ENCODE data around the gene SMPD4. TPM values are rescaled to one million over a fixed set of nuclear protein-coding genes. Genes with fewer than 3 reads are reported as not detected.
A peak's percentile ranks its signal among the peaks of the same experiment; 100 is the strongest.
"Not testable (repeated sequence)": the region's sequence is repeated elsewhere in the genome, so short reads cannot be mapped to it uniquely, and the experiment has no call there.

The SMPD4 gene
- polyA plus RNA-seq, 1 donor = 72.8 TPM

DNA sequence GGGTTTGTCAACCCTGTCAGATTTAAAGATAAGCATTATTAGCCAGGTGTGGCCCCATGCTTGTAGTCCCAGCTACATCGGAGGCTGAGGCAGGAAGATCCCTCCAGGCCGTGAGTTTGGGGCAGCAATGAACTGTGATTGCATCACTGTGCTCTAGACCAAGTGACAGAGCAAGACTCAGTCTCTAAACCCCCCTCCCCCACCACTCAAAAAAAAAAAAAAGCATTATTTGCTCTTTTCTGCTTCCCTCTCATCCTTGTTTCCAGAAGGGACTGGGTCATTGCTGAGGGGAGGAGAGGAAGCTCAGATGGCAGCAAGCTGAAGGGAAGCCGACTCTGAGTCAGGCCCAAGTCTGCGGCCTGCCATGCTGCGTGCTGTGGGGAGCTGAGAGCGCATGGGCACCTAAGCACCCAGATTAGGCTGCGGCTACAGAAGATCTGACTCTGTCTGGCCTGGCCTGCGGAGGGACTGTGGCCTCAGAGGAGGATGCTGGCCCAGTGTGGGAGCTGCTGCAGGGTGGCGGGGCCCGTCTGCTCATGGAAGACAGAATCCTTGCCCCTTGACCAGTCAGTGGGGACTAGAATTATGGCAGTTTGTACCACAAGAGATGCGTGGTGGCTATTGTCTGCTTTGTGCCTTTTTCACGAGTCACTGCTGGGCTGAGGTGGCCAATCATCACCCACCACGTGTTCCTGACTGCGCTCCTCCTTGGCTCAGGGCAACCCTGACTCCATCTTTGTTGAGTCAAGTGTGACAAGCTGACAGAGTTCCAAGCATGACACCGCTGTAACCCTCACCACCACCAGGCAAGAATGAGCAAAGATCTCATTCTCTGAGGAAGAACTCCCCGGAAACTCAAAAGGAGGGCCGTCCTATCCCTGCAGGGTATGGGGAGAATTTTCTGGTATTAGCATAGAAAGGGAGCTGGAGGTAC, 6.7 kb upstream of the SMPD4 start:
- not testable (repeated sequence) for DNase-seq

DNA sequence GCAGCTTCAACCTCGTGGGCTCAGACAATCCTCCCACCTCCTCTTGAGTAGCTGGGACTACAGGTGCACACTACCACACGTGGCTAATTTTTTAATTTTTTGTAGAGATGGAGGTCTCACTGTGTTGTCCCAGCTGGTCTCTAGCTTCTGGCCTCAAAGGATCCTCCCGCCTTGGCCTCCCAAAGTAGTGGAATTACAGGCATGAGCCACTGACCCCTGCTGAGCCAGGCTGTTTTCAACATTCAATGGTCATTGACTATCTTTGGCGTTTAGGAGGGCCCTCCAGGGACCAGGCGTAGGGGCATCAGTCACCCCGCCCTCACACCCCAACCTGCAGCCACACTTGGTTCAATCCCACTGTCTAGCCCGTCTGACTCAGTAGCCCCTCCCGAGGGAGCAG, 5.9 kb upstream of the SMPD4 start:
- no peak for DNase-seq

DNA sequence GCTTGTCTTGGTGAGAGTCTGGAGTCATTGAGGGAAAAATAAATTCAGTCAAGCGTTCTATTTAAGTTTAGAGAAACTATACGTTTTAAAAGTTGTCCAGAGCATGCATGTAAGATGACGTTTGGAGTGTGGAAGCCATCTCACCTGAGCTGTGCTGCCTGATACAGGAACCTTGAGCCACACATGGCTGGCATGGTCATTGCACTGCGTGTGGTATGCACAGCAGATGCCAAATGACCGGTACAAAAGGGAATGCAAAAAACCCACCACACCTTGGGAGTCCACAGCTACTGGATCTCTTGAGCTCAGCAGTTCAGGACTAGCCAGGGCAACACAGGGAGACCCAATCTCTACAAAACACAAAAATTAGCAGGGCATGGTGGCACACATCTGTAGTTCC, 5.0 kb upstream of the SMPD4 start:
- DNase-seq = no peak

- no peak for DNase-seq
These were observed 4.5 kb upstream of the SMPD4 start for GRCh38 chr2:130185896-130186295.

DNA sequence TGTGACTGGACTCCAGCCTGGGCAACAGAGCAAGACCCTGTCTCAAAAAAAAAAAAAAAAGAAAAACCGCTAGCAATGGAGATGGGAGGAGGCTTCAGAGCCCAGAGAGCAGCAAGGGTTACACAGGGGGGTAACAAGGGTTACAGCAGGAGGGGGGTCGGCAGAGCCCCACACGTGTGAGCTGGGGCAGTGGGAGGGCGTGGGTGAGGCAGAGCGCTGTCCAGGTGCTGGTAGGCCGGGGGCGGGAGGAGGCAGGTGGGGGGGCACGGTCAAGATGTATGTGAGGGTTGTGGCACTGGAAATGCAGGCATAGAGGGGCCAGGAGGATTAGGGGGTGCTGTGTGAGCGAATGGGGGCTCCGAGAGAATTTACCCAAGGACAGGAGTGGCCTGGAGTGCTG, 4.0 kb upstream of the SMPD4 start:
- DNase-seq = no peak

DNA sequence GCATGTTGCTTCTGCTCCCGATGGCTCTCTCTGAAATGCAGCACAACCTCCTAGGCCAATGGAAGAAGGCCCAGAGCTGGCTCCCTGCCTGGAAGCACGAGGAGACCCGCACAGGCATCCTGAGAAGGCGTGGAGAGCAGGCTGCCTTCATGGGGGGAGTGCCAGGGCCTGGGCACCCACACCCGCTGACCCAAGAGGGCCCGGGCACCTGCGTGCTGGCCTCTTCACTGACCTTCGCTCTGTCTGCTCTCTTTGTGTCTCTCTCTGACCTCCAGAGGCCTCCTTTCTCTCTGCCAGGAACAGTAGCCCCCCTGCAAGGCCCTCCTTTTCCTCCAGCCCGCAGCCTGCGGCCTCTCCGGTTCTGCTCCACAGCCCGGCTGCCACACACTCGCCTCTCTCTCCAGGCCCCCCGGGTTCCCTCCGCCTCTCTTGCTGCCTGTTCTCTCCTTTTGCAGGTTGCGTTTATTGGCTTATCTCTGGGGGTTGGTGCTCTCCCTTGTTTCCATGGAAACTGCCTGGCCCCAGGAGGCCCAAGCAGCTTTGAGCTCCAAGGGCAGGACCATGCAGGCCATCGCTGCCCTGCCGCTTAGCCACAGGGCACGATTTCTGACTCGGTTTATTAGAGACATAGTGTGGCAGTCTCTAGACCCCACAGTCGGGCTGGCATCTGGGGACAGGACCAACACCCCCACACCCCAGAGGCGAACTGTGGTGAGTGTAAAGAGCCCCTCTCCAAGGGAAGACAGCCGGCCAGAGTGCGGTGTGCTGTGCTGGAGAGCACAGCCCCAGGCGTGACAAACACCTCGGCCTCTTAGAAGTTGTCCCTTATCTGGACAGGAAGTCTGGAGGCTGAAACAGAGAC, 2.3 kb upstream of the SMPD4 start:
- DNase-seq = no peak

- not testable (repeated sequence) for DNase-seq
These were observed 1.6 kb upstream of the SMPD4 start for GRCh38 chr2:130182826-130183511.

DNA sequence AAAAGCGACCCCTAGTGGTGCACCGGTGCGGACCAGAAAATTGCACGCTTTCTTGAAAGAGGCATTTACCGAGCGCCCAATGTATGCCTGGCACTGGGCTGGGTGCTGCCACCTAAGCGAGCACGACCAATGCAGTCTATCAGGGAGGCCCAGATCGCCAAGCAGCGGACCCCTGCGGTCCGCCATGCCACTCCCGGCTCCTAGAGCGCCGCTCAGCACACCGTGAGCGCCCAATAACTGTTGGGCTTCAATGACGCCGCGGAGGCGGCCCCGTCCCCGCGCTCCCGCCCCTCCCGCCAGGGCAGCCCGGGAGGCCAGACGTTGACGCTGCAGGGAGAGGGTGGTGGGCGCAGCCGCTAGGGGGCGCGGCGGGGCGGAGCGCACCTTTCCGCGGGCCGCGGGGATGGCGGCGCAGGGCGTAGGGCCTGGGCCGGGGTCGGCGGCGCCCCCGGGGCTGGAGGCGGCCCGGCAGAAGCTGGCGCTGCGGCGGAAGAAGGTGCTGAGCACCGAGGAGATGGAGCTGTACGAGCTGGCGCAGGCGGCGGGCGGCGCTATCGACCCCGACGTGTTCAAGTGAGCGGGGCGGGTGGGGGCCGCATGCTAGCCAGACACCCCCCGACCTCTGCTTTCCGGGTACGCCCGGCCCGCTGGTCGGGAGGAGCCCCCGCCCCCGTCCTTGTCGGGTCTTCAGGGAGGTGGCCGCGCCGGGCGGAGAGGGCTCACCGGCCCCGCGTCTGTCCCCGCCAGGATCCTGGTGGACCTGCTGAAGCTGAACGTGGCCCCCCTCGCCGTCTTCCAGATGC, 679 bp upstream of the SMPD4 start, which contains the start of gene MZT2B:
TSS of gene MZT2B (plus strand) at position 383 of the 803 bp plus-strand sequence. CDS start at position 404, 21 bp downstream.
- DNase-seq = peak; percentile 85

DNA sequence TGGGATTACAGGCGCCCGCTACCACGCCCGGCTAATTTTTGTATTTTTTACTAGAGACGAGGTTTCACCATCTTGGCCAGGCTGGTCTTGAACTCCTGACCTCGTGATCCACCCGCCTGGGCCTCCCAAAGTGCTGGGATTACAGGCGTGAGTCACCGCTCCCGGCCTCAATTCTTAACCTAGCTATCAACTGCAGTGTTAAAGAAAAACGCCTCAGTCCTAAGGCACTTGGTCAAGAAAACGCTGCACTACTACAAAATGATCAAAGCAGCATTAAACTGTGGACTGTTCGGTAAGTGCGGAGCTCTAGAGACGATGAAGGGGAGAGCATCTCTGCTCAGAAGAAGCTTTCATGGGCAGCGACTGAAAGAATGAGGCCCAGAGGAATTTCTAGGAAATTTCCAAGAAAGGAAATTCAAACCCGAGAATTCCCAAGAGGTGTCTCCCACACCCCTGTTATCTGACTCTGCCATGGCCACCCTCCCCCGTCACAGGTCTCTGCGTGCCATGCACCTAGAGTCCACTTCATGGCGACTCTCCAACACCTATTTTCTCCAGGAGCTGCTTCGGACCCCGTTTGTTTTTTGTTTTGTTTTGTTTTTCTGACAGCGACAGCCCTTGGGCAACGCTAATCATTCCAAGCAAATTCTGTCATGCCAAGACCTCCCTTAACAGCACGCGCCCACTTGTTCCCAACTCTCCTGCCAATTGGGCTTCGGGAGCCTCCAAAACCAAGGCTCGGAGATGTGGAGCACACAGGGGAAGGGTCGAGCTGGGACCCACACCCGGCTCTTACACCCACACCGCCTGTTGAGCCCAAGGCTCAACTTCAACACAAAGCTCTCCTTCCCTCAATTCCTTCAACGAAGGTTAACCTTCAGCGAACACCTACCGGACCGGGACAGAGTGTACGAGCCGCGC, 738 bp downstream of the SMPD4 start:
- DNase-seq = not testable (repeated sequence)

DNA sequence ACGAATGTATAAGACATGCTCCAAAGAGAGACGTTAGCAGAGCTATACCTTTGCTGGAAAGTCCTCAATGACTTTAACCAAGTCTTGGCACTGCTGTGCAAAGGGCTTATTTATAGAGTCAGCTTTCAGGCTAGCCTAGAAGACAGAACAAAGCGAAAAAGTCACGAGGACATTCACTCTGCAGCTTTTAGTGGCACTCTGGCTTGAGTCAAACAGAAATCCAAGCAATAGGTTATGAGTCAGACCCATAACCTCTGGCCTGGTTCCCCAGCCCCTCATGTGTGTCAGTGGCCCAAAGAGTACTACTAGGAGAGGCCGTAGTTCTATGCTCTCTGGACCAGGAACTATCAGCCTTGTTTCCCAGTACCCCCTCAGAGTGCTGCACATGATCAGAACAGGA, 6.5 kb downstream of the SMPD4 start:
- not testable (repeated sequence) for DNase-seq

DNA sequence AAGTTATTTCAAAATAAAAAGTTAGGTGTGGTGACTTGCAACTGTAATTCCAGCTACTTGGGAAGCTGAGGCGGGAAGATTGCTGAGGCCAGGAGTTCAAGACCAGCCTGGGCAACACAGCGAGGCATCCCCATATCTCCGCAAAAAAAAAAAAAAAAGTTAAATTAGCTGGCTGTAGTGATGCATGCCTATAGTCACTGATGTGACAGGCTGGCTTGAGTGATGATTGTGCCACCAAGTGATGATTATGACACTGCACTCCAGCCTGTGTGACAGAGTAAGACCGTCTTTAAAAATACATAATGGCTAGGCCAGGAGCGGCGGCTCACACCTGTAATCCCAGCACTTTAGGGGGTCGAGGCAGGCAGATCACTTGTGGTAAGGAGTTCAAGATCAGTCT, 11.5 kb downstream of the SMPD4 start:
- no peak for DNase-seq

- DNase-seq = not testable (repeated sequence)
These were observed 12.2 kb downstream of the SMPD4 start for GRCh38 chr2:130169163-130169562.

- not testable (repeated sequence) for DNase-seq
These were observed 14.8 kb downstream of the SMPD4 start for GRCh38 chr2:130166611-130167010.

- no peak for DNase-seq
These were observed 15.9 kb downstream of the SMPD4 start for GRCh38 chr2:130165293-130166016.

DNA sequence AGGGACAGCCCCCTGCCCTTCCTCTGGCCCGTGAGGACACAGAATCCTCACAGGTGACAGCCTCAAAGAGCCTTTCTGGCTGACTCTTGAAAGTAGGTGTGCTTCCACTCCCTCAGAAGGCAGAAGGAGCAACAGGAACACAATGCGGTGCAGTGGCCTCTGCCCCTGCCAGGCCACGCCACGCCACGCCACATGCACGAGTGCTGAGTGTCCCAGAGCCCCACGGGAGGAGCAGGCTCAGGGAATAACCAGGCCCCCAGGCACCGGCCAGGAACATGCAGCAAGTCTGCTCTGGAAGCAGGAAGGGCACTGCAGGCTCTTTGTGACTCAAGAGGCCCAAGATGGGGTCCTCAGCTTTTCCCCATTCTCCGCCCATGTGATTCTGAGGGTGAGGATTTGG, 18.4 kb downstream of the SMPD4 start:
- no peak for DNase-seq

DNA sequence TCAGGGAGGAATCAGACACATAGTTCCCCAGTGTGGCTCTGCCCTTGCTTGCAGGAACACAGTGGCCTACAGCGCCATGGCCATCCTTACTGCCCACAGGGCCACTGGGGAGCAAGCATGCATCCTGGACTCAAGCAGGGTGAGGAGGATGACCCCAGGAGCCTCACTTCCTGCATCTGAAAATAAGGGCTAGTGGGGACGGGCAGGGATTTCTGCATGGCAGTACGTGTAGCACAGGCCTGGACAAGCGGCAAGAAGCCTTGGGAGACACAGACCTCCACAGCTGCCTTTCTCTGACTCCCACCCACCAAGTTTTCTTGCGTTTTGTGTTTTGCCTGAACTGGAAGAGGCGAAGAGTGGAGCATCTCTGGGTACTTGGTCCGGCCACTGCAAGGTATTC, 18.9 kb downstream of the SMPD4 start:
- DNase-seq = not testable (repeated sequence)

GRCh38 chr2:130160838-130161705, 20.3 kb downstream of the SMPD4 start:
- not testable (repeated sequence) for DNase-seq

GRCh38 chr2:130160131-130160530, 21.3 kb downstream of the SMPD4 start:
- no peak for DNase-seq

Data from left kidney (tissue), 2 donors.